WI38 (cell line): ENCODE results near the gene TPI1.

Experiments used
- H3K4me3 ChIP-seq: 2 replicates; pipeline ENCODE4 v1.5.1; 2011; ENCODE audit warnings: low read depth, mild to moderate bottlenecking, control low read depth, low read length
- CTCF ChIP-seq: IDR thresholded peaks from 2 replicates; pipeline ENCODE4 v1.5.1; 2012; ENCODE audit warnings: low read depth, mild to moderate bottlenecking, control low read depth, low read length

The TPI1 gene

DNA sequence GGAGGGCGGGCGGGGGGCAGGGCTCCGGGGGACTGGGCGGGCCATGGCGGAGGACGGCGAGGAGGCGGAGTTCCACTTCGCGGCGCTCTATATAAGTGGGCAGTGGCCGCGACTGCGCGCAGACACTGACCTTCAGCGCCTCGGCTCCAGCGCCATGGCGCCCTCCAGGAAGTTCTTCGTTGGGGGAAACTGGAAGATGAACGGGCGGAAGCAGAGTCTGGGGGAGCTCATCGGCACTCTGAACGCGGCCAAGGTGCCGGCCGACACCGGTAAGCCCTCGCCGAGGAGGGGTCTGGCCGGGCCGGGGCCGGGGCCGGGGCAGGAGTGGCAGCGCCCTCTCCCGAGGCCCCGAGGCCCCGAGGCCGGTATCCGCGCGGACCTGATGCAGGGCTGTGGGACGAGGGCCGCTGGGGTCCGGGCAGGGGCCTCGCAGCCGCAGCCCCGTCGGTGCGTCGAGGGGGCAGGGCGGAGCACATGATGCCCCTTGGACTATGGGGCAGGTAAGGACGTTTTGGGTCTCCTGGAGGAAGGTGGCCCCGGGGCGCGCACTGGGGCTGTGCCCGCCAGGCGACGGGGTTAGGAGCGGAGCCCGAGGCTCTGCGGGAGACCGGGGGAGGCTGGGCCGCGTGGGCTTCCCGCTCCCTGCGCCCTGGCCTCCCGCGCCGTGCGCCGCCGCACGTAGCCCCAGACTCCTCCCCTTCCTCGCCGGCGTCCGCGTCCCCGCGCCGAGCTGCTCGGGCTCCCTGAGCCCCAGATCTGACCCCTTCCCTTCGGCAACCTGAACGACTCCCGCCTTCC is at the start of gene TPI1:
Gene TPI1 (plus strand): TSS at position 119 of the 798 bp plus-strand sequence. CDS start 36 bp downstream, at position 155.
- peak within 1 kb of the TSS; percentile 80 for H3K4me3 ChIP-seq
- no peak for TF ChIP-seq CTCF

GRCh38 chr12:6817662-6818157 is 49.6 kb upstream of the TPI1 start:
- TF ChIP-seq CTCF, result no peak
- no peak overlapping the region for H3K4me3 ChIP-seq

DNA sequence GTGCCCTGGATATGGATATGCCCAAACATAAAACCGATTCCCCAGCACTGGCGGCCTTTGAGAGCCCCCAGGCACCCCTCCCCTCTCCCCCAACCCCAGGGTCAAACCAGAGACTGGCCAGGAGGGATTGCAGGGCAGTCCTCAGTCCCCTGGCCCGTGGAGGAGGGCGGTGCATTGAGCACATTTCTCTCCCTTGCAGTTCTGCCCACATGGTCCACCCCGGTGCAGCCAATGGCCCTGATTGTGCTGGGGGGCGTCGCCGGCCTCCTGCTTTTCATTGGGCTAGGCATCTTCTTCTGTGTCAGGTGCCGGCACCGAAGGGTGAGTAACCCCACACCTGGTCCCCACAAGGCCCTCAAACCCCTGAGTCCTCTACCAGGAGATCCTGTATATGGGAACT is 49.1 kb upstream of the TPI1 start:
- TF ChIP-seq CTCF, result no peak

DNA sequence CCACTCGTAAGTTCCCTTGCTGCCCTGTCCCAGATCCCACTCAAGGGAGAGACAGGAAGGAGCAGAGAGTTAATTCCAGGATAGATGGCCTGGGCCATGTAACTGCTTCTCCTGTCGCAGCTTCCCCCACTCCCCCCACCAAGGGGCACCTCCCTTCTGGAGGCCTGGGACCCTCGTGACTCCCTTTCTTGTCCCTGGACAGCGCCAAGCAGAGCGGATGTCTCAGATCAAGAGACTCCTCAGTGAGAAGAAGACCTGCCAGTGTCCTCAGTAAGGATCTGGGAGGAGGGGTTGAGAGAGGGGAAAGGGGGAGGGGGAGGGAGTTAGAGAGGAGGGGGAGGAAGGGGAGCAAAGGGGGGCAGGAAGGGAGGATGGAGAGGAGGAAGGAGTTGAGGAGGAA is 48.7 kb upstream of the TPI1 start:
- no peak overlapping the region for H3K4me3 ChIP-seq
- TF ChIP-seq CTCF, result no peak

More for the DNA sequence above, 49.1 kb upstream of the TPI1 start:
- H3K4me3 ChIP-seq, result no peak overlapping the region

- no peak for TF ChIP-seq CTCF
- no peak overlapping the region for H3K4me3 ChIP-seq
Measured at GRCh38 chr12:6819106-6820030, 48.0 kb upstream of the TPI1 start.

- no peak for TF ChIP-seq CTCF
- H3K4me3 ChIP-seq, result no peak overlapping the region
Measured at GRCh38 chr12:6820166-6820565, 47.2 kb upstream of the TPI1 start.
